OCI-LY3 (cell line): ENCODE measurements around the gene B4GALNT1.

Experiments
- CTCF ChIP-seq: fragments of 200-600, 300-600 bp; sonication (generic); IDR thresholded peaks from 2 replicates; pipeline ENCODE4 v1.5.1; 2014; ENCODE audit warnings: antibody characterized with exemption, low read length, low read depth
- EZH2phosphoT487 ChIP-seq: fragments of 200-600 bp; shearing (Covaris generic); IDR thresholded peaks from 2 replicates; pipeline ENCODE4 v1.6.1; 2018; ENCODE audit warnings: antibody characterized with exemption, mixed run types, low read depth

GRCh38 chr12:57577981-57578758, 54.8 kb downstream of the B4GALNT1 start:
- TF ChIP-seq EZH2phosphoT487 (no peak), CTCF (no peak)
